ENCODE data around the gene ZNF488.

The ZNF488 gene

DNA sequence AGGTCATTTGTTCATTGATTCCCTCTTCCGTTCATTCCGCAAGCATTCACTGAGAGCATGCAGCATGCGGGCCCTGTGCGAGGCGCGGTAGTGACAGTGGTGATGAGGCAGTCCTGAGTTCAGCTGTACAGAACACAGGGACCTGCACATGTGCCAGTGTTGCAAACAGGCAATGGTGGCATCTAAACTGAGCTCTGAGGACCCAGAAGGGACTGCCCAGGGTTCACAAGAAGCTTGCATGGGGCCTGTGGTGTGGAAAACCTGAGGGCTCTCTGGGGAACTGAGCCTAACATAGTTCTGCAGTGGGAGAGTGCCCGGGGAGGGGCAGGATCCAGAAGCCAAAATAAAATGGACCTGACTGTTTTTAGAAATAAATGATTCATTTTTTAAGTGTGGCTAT lies 13.2 kb downstream of the ZNF488 start:
- no peak for DNase-seq (ENCODE audit: low read depth, low spot score)
- no peak overlapping the region for H3K4me3 ChIP-seq (ENCODE audit: low read length)

GRCh38 chr10:47370015-47370767 lies 13.9 kb downstream of the ZNF488 start:
- H3K4me3 ChIP-seq (ENCODE audit: low read length) = no peak overlapping the region
- no peak for DNase-seq (ENCODE audit: low read depth, low spot score)

- DNase-seq (ENCODE audit: low read depth, low spot score) = no peak
Measured at GRCh38 chr10:47369251-47369894, 14.7 kb downstream of the ZNF488 start.

GRCh38 chr10:47368431-47369180 lies 15.5 kb downstream of the ZNF488 start:
- DNase-seq (ENCODE audit: low read depth, low spot score) = no peak
- no peak overlapping the region for H3K4me3 ChIP-seq (ENCODE audit: low read length)

More at GRCh38 chr10:47369251-47369894, 14.7 kb downstream of the ZNF488 start:
- H3K4me3 ChIP-seq (ENCODE audit: low read length) = no peak overlapping the region

- no peak overlapping the region for H3K4me3 ChIP-seq (ENCODE audit: low read length)
- DNase-seq (ENCODE audit: low read depth, low spot score) = no peak
Measured at GRCh38 chr10:47367646-47368045, 16.4 kb downstream of the ZNF488 start.

DNA sequence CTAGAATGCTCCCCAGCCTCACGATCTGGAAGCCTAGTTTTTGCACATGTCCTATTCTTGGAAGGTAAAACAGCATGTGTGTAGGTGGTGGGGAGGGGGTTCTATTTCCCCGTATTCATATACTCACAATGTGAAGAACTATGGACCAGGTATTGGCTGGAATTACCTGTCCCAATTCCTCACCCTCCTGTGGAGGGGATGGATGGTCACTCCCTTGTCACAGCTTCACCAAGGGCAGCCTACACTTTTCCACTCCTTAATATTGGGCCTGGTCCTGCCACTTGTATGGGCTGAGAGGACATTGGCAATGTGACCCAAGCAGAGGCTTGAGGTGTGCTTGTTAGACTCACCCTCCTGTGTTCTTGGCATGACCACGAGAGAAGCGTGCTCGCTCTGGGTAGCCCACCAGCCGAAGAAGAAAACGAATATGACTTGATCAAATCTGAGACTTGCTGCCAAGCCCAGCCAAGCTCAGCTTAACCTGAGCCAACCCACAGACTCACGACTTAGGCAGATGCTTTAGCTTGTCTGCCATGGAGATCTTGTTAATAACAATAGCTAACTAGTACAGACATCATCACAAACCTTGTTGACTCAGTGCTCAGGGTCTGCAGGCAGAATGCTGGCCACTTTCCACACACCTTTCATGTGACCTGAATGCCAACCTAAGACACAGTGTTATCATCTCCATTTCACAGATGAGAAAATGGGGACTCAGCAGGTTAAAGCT lies 17.2 kb downstream of the ZNF488 start:
- no peak for DNase-seq (ENCODE audit: low read depth, low spot score)
- H3K4me3 ChIP-seq (ENCODE audit: low read length) = no peak overlapping the region

GRCh38 chr10:47366181-47366631 lies 17.9 kb downstream of the ZNF488 start:
- no peak for DNase-seq (ENCODE audit: low read depth, low spot score)
- H3K4me3 ChIP-seq (ENCODE audit: low read length) = no peak overlapping the region

- no peak overlapping the region for H3K4me3 ChIP-seq (ENCODE audit: low read length)
- DNase-seq (ENCODE audit: low read depth, low spot score) = no peak
Measured at GRCh38 chr10:47365431-47366180, 18.5 kb downstream of the ZNF488 start.

DNA sequence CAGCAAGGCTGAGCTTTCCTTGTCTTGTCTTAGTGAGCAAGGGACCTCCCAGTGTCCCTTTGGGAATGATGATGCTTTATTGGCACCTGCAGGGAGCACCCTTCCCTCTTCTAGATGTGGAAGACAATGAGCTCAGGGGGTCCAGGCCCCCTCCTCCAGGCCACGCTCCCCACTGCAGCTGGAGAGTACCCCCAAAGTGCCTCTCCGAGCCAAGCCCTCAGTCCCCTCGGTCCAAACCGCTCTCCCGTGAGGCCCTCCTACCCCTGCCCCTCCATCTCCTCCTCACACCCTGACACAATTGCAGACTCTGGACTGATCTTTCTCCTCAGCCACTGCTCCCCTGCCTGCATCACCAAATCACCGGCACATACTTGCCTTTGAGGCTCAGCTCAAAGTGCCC lies 19.2 kb downstream of the ZNF488 start:
- H3K4me3 ChIP-seq (ENCODE audit: low read length) = no peak overlapping the region
- no peak for DNase-seq (ENCODE audit: low read depth, low spot score)

GRCh38 chr10:47364366-47364765 lies 19.7 kb downstream of the ZNF488 start:
- no peak for DNase-seq (ENCODE audit: low read depth, low spot score)
- no peak overlapping the region for H3K4me3 ChIP-seq (ENCODE audit: low read length)

GRCh38 chr10:47363781-47364180 lies 20.3 kb downstream of the ZNF488 start:
- H3K4me3 ChIP-seq (ENCODE audit: low read length) = no peak overlapping the region
- DNase-seq (ENCODE audit: low read depth, low spot score) = no peak

DNA sequence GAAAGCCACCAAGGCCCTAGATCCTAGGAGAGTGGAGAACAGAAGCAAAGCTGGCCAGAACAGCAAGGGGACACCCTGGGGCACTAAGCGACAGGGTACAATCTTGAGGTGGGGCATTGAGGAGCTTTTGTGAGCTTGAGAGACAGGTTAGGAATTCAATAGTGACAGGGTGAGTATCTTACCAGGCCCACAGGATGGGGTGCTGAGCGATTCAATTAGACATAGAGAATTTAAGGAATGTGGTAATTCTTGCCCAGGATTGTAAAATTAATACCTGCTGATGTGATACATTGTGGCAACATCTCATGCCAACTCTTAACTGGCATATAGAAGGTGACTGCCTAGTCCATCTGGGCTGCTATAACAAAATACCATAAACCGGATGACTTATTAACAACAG lies 21.9 kb downstream of the ZNF488 start:
- H3K4me3 ChIP-seq (ENCODE audit: low read length) = no peak overlapping the region
- no peak for DNase-seq (ENCODE audit: low read depth, low spot score)

- DNase-seq (ENCODE audit: low read depth, low spot score) = no peak
- H3K4me3 ChIP-seq (ENCODE audit: low read length) = no peak overlapping the region
Measured at GRCh38 chr10:47361293-47361692, 22.8 kb downstream of the ZNF488 start.

- peak; percentile 19 for DNase-seq (ENCODE audit: low read depth, low spot score)
- no peak overlapping the region for H3K4me3 ChIP-seq (ENCODE audit: low read length)
Measured at GRCh38 chr10:47360419-47361040, 23.6 kb downstream of the ZNF488 start.

DNA sequence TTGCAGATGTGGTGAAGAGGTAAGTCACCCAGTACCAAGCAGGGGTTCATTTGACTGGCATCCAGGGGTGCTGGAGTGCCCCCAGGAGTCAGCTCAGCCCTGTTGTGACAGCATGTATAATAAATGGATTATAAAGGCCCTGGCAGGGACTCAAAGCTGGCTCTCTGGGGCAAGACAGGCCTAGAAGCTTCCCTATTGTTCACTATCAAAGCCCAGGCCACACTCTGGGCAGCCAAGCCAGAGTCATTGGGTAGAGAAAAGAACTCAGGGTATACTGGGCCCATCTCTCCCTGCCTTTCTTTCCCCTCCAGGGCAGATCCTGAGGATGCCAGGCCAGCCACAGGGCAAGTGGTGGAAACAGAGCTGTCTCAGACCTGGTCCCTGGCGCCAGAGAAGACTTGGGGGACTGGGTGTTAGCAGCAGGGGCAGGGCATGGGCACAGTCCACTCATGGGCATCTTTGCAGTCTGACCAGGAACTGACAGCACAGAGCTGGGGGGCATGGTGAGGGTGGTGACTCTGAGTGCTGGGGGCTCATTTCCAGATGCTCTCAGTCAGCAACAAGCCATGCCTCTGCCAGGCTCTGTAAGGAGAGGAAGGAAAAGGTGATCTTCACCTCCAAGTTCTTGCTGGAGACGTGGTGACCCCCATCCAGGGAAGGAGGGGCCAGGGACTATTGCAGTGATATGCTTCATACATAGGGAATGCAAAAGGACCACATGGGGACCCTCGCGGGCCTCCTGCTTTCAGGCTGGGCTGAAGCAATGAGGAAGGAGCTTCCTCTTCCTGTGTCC lies 24.3 kb downstream of the ZNF488 start:
- no peak for DNase-seq (ENCODE audit: low read depth, low spot score)
- no peak overlapping the region for H3K4me3 ChIP-seq (ENCODE audit: low read length)

DNA sequence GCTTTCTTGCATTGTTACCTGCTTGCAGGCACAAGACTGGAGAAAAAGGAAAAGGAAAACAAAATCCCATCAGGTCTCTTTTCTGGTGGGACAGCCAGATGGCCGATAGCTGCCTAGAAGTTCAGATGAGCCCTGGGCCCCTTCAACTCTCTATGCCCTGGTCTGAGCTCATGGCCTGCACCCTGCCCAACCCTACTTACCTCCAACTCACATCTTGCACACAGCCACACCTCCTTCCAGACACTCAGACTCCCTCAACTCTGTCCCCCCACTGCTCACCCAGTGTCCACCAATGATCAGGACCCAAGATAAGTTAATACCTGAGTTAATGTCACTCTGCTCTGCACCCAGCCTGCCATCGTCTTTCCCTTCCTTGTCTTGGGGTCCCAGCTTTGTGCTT lies 25.0 kb downstream of the ZNF488 start:
- DNase-seq (ENCODE audit: low read depth, low spot score) = no peak

DNA sequence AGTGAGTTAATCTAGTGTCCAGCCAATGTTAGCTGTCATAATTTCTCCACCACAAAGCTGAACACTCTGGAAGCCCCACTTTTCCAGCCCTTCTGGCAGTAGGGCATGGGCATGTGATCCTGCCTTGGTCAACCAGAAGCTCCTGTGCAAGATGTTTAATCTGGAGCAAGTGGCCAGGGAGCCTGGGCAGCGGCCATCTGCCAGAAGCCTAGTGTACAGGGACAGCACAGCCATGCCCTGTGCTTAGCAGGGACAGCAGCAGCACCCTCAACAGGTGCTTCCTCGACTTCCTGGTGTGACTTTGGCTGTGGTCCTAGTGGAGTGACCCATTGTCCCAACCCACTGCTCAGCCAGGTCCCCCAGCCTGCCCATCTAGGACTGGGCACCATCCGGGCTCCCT lies 25.6 kb downstream of the ZNF488 start:
- DNase-seq (ENCODE audit: low read depth, low spot score) = no peak
- H3K4me3 ChIP-seq (ENCODE audit: low read length) = no peak overlapping the region

More for the DNA sequence above, 25.0 kb downstream of the ZNF488 start:
- H3K4me3 ChIP-seq (ENCODE audit: low read length) = no peak overlapping the region

DNA sequence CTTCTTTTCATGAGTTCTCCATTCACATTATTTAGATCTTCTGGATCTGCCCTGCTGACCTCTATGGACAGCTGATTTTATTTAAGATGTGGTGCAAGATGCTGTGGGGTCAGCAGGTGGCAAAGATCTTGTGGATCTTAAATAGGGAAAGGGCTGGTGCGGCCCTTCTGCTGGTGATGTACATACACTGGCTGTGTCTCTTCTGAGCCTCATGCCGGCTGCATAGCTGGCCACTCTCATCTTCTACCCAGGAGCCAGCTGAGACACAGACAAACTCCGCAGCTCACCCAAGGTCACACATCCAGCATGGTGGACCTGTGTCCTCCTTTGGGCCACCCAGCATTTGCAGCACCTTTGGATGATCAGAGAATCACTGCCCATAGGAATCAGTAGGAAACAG lies 26.2 kb downstream of the ZNF488 start:
- H3K4me3 ChIP-seq (ENCODE audit: low read length) = no peak overlapping the region
- no peak for DNase-seq (ENCODE audit: low read depth, low spot score)
